ENCODE data around the gene NTM.
"Not testable (repeated sequence)": the region's sequence is repeated elsewhere in the genome, so short reads cannot be mapped to it uniquely, and the experiment has no call there.

The NTM gene

DNA sequence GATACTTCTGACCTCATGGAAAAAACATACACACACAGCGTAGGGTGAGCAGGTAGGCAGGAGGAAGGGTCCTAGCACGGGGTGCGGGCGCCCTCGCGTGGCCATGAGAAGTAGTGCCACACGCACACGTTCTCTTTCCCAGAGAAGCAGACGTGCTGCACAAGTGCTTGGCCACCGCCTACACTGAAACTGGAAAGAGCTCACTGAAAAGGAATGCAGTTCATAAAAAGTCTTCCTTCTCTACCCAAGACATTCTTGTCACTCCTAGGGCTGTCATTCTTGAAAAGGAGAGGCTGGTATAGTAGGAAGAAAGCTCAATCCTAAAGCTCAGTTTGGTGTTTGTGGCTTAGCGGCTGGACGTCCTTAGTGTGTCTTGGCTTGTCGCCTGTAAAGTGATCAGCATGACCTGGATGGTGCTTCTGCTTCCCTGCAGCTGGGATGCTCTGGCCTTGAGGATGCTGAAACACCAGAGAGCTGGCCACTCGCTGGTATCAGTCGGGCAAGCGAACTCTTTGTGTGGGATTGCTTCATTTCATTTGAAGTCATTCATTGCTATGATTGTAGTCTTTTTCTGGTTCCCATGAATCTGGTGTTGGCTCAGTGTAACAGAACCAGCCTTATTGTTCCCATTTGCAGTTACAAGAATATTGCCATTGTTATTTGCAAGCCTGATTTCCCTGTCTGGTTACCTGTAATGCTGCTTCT, 303.8 kb downstream of the NTM start:
- no peak for DNase-seq

DNA sequence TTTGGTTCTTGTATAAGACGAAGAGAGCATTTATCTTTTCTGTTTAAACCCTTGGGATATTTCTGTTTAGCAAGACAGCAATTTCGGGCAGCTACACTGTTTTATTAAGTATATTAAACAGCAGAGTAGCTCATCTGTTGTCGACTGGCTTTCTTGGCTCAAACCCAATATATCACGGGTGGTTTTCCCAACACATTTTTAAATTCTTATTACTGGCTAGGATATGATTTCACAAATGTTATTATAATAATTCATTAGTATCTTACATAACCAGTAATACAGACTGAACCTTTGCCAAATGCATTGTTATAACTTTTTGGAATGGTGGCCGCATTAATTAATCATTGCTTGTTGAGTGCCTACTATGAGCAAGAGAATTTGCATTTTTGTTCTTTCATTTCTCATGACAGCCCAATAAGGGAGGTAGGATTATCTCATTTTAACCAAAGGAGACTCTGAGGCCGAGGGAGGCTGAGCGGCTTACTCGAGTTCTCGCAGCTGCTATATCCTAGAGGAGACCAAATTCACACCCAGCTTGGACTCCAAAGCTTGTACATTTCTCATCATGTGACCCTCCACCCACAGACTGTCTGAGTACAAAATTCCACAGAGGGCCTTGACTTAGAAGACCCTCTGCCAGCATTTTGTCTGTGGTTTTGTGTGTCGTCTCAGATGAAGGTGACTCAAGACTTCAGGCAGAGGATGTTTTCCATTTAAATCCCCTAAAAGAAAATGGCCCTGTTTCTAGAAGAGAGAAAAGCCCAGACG, 304.9 kb downstream of the NTM start:
- DNase-seq, result no peak

DNA sequence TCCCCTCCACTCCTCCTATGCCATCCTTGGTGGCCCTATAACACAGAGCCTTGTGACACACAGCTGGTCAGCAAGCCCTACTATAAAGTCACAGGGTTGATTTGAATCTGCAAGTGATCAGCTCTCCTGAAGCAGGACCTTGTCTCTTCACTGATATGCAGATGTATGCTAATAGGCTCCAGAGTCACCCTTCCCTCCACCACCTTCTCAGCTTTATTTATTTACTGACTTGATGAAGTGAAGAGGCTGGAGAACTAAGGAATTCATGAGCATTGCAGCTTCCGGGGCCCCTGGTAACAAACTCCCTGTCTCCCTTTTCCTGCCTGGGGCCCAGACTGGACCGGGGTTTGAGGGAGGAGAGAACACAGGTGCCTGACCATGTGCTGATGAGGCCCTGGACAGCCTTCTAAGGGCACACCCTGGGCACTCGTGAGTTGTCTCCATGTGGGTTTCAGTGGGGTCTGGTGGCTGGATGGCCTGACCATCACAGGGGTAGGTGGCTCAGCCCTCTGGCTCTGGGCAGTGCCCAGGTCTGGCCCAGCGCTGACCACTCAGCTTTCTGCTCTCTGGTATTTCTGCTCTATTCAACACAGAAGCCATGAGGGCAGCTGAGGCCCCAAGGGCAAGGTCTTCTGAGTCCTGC, 307.5 kb downstream of the NTM start:
- DNase-seq, result no peak

DNA sequence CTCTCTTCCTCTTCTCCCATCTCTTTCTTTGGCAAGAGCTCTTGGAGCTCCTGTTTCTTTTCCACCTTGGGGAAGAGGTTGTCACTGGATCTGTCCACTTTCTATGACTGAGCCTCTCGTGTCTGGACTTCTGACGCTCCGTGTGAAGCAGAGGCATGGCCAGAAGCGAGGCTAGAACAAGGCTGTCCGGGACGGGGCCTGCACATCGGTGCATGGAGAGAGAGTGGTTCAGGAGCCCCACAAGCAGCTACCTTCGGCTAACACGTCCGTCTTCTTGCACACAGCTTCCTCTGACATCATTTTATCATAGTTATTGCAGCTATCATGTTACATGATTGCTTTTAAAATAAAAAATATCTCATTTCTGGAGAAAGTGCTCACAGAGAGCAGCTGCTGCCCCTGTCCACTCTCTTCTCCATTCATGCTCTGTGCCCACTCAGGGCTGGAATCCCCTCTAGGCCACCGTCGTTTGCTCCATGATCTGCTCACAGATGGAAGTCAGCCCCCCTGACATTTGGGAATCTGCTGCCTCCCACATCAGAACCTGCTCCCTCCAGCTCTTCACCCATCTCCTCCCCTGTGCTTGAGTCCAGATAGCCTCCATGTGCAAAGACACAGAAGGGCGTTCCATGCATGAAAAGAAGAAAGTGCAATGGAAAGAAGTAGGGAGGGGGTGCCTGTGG, 308.4 kb downstream of the NTM start:
- DNase-seq, result no peak

DNA sequence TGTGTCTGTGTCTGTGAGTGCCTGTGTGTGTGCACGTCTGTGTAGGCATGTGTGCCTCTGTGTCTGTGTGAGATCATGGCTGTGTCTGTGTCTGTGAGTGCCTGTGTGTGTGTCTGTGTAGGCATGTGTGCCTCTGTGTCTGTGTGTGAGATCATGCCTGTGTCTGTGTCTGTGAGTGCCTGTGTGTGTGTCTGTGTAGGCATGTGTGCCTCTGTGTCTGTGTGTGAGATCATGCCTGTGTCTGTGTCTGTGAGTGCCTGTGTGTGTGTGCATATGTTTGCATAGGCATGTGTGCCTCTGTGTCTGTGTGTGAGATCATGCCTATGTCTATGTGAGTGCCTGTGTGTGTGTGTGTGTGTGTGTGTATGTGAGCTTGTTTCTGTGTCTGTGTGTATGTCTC, 310.0 kb downstream of the NTM start:
- DNase-seq, result not testable (repeated sequence)

DNA sequence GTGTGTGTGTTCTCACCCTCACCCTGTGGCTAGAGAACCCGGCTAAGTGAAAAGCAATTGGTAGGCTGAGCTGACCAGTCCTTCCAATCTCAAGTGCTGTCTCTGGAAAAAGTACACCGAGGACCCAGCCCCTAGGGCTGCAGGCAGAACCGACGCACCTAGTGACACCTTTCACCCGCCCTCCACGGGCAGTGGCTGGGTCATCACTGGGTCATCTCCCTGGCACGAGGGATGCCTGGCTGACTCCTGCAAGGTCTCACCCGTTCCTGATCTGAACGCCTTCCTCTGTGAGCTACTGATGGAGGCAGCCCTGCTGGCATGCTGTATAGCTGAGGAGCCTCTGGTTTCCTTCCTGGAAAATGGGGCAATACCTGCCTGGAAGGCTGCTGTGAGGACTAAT, 311.5 kb downstream of the NTM start:
- DNase-seq, result no peak

DNA sequence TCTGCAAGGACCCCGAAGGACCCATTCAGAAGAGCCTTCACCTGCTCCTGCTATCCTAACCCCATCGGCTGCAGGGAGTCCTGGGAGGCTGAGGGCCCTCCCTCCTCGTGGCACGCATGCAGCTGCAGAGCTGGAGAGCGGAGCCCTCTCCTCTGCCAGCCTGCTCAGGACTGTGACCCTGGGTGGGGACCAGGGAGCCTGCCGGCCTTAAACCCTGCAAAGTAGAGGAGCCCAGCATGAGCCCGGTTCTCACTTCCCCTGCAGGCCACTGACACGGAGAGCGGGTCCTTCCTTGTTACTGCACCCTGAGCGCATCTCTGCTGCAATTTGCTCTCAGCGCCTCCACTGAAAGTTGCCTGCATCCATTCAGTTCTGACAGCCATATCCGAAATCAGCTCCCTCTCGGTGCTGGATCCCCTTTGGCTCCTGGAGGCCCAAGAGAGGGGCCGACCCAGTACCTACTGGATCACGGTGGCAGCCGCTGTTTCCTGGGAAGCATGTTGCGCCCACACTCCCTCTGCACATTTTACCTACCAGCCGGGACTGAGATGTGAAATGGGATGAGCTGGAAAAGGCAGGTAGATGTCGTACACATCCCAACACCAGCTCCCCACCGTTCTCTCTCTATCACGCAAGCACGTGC, 312.1 kb downstream of the NTM start:
- DNase-seq, result no peak

DNA sequence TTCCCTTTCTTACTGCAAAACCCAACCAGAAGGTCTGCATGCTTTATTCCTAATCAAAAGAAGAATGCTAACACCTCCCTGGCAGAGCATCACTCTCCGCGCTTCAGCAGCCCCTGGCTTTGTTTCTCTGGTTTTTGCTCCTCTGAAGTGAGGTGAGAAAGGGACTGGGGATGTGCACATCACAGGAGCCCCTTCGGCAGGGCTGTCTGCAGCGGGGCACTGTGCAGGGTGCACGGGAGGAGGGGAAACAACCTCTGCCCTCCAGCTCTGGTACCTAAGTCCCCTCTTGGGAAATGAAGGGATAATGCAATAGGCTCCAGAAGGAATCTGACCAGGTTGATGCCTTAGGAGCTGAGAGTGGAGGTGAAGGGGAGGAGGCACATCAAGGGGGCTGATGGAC, 312.7 kb downstream of the NTM start:
- DNase-seq, result no peak

DNA sequence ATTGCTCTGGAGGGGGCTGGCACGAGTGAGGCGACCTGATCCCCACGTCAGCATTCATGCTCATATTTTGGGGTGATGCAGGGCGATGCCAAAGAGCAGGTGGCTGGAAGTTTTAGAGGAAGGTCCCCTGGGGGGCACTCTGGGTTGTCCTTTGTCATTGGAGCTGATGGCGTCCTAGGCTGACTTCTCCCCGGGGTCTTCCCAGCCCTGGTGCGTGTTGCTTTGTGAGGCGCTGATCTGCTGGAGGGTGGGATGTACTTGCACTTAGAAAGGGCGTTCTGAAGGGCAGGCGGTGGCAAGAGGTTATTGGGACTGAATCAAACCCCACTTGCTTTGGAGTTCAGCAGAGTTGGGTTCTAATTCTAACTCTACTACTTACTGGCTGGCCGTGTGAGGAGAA, 313.3 kb downstream of the NTM start:
- no peak for DNase-seq

DNA sequence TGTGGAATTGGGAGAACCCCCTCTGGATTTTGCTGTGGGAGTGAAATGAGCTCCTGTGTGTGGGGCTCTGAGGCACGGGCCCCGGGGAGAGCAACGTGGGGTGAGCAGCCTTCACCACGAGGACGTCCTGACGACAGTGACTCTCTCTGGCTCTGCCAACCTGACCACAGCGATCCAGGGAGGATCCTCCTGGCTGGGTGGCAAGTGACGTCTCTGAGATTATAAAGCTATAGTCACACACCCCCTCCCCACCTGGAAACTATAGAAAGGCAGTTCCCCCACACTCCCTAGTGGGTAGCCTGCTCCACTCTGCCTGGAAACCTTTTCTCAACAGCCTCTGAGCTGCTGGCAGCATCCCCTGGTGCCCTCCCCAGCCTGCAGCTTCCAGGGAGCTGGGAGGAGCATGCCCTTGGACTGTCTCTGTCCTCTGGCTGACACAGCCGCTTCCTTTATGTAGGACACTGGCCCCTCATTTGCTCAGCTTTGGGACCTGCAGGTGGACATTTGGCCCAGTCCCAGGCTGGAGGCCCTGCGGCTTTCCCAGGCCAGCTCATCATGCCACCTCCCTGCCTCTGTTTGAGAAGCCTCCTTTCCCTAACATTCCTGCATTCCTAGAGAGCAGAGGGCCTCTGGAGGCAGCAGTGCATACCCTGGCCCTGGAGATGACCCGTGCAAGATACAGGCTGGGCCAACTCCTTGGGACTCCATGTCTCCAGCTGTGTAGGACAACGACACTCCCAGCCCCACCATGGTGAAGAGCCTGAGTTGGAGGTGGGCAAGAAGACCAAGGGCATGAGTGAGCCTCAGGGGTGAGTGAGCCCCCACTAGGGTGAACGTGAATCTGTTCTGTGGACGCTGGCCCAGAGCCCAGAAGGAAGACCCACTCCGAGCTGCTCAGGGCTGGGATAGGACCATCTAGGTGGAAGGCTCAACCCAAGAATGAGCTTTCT, 314.0 kb downstream of the NTM start:
- no peak for DNase-seq

DNA sequence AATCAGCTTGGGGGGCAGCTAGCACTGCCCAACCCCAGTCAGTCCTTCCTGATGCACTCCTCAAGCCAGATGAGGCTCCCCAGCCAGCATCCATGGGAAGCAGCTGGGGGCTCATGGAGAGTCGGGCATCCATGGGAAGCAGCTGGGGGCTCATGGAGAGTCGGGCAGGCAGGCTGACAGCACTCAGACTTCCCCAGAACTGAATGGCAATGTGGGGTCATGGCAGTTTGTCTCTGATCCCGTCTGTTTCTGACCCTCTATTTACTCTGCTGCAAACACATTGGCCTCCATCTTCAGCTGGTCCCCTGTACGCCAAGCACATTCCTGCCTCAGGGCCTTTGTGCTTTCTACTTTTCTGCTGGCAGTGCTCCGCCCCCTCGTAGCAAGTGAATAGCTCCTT, 314.8 kb downstream of the NTM start:
- no peak for DNase-seq

DNA sequence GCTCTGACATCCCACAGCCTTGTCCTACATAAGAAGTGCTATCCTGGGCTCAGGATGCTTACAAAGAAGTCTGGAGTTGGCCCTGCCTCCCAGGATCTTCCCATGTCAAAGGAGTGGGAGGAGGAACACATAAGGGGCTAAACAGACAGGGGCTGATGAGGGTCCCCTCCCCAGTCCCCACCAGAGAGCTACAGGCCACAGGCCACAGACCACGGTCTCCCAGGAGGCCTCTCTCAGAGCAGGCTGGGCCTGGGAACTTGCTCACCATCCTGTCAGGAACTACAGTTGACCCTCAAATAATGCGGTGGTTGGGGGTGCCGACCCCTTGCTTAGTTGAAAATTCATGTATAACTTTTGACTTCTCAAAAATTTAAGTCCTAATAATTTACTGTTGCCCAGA, 315.5 kb downstream of the NTM start:
- no peak for DNase-seq

DNA sequence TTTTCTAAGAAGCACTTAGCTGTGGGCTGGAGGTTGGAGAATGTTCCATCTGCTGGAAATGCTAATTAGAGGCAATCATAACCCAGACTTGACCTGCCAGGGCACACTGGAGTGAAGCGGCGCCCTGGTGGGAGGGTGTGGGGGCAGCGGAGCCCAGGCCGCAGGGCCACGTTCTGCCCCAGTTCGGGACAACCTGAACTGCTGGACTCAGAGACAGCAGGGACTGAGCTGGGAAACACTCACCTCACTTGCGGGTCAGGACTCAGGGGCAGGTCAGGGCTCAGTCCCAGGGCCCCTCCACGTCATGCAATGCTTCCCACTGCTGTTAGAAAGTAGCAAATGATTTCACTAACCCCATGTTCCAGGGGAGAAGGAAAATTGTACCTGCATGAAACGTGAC, 316.4 kb downstream of the NTM start:
- DNase-seq, result no peak

DNA sequence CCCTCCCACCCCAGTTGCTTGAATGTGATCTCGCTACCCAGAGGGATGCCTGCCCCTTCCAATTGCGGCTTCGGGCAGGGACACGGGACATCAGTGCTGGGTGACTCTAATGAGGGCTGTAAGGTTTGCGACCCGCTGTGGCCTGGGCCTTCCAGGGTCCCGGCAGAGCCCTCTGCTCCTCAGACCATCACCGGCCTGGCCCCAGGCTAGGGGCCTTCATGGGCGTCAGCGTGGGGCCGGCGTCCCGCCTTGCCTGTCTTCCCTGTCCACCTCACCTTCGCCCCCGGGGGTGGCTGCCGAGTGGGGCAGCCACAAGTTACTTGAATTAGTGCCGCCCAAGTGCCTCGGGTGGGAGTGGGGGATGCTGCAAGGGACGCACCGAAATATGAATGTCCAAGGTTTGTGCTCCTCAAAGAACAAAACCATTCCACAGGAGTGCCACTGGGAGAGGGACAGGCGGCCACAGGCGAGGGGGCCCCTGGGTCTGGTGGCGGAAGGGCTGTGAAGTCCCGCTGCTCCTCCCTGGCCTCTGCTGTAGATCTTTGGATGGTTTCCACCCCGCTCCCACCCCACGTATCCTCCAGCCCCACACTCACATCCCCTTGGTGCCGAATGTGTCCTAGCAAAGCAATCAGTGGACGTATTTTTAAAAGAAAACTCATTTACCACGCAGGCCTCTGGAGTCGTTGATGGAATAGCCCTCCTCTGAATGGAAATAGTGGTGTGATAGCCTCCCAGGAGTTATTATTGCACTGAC, 317.1 kb downstream of the NTM start:
- DNase-seq, result no peak

DNA sequence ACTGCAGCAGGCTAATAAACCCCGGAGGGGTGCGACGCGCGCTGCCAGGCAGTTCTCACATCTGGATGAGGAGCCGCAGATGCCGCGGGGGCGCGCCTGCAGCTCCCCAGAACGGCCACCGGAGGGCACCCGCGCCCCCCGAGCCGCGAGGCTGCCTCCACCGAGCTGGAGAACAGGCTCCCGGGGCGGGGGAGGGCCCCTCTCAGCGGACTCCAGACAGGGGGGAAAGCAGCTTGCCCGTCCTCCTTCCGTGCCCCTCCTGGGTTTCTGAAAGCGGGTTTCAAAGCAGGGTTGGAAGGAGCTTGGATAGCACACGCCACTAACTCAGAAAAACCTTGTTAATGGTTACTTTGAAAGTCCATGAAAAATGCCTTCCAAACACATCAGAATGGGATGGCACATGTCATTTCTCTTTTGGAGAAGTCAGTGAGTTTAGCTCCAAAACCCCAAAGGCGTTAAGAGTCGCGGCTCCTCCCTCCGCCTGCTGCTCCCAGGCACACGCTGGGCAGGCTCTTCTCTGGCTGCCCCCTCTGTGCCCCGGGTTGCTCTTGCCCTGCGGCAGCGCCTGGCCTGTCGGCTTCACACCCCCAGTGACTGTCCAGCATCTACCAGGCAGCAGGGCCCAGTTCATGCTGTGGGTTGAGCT, 317.8 kb downstream of the NTM start:
- no peak for DNase-seq

DNA sequence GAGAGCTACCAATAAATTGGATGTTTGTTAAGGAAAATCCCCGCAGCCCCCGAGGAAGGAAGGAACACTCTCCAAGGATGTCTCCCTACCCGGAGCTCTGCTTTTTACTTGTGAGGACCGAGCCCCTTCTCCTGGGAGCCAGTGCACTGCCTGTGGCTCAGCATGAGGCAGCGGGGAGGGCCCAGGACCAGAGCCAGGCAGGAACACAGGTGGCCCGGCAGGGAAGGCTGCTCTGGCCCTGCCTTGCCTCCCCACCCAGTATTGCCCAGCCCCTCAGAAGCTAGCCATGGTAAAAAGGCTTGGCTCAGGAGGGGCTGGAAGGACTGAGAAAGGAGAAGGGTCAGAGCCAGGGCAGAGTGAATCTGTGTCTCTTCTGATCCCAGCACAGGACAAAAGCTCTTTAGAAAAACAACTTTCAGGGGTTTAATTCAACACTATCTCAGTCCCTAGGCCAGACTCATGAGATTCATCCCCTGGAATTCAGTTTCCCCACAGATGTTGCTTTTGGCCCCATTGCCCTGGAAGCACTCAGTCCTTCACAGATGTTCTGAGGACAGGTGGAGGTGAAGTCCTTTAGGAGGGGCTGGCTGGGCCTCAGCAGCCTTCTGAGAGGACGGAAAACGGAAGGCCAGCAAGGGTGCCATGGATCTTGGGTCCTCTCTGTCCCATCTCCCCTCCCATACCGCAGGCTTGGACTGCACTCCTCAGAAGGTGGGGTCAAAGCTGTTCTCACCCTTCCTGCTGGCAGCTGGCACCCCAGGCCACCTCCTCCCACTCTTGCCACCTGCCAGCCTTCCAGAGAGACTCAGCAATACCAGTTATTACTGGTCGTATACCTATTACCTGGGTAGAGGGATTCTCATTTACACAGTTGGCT, 318.9 kb downstream of the NTM start:
- DNase-seq, result no peak

DNA sequence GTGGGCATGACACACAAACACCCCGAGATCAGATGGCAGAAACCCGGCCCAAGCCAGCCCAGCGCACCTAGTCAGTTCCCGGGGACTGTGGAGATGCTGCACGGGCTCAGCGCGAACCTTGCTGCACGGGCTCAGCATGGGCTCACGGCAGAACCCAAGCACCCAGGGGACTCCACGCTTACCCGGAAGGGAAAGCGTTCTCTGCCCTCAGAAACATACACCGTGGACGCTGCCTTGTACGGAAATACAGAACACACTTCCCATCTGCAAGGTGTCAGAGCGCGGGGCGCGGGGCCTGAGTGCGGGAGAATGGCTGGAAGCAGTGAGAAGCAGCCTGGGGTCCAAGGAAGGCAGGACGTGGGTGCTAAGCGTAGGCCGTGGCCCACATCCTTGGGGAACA, 319.9 kb downstream of the NTM start:
- no peak for DNase-seq

DNA sequence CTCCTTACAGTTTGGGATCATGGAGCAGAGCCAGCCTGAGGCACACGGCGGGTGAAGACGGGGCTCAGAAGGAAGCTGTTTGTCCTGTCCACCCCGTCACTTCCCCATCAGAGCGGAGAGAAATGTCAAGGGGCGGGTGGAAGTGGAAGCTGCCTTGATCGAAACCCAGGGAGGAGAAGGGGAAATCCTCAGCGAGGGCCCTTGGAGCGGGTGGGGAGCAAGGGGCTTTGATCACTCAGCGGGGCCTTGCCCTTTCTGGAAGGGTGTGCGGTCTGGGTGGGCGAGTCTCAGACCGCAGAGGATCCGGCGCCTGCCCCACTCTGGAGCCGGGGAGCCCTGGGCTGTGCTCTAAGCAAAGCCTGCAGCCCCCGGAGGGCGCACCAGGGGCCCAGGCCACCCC, 320.4 kb downstream of the NTM start:
- DNase-seq, result no peak

DNA sequence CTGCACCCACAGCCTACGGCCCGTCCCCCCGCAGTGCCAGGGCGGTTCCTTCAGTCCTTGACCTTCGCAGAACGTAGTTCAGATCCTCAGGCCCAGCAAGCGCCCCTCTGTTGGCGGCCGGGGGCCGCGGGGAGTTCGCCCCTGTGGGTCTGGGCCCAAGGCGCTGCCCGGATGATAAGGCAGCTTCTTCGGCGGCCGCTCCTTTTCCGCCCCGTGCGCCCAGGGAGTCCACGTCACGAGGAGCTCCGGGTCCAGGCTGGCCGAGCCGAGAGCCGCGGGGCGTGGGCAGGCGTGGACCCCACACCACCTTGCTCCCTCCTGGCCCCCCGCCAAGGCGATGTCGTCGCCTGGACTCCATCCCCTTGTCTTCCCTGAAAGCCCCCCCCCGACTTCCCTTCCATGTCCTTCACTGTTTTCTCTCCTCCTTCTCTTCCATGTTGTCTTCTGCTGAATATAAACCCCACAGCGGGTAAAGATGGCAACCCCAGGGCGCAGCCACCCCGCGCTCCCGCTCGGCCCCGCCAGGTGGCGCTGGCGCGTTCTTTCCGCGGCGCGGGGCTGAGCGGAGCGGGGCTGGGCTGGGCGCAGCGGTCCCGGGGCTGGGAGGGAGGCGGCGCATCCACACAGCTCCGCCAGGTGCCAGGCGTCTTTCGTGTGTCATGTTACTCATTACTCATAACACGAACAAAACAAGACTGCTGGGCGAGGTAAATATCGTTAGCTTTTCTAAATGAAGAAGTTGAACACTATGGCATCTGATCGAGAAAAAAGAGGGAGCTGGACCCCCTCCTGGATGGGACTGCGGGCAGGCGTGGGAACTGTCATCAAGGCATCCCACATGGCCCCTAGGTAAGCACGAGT, 321.0 kb downstream of the NTM start:
- no peak for DNase-seq

Data from NCI-H1436 treated with DMSO at 0.1 percent for 48 hours (cell line).